ENCODE measurements around the gene ARHGAP6.

GRCh38 chrX:11119313-11119943 lies 546.3 kb downstream of the ARHGAP6 start:
- TF ChIP-seq CTCF (IDR thresholded peaks at IDR 0.05) (no peak), POLR2A (IDR thresholded peaks at IDR 0.05) (no peak)

Data from uterus (tissue), 2 donors.